ENCODE results near the gene ODR4. TPM values are rescaled to one million over a fixed set of nuclear protein-coding genes. Genes with fewer than 3 reads are reported as not detected.
A peak's percentile ranks its signal among the peaks of the same experiment; 100 is the strongest.

Gene ODR4
- total RNA-seq (2021; ENCODE audit: unreplicated experiment): 16.6 TPM
- 7.9 TPM for polyA plus RNA-seq (2012; ENCODE audit: insufficient read length)
- percentile 87 among the genes with signal in this experiment for Bru-seq, nascent RNA
- BruChase-seq, experiment 1, labeled RNA remaining after a 2-hour chase: percentile 86 among the genes with signal in this experiment
- BruChase-seq, experiment 2, labeled RNA remaining after a 6-hour chase: percentile 83 among the genes with signal in this experiment
- long read RNA-seq, transcript ODR4-201 (14 exons, 3,792 nt): major isoform, 21 of 43 reads
- long read RNA-seq, partial matches to known transcripts: 5 of 43 reads
- long read RNA-seq, other reads (novel, unspliced or antisense): 13 of 43 reads

- in situ Hi-C loops (cut with HindIII; ENCODE audit: low pct_unique_long_range_greater_than_20kb, low sequenced_read_pairs): no loop called here
- H3K4me3 ChIP-seq (ENCODE audit: low read depth in 2 of 2, low read length in 2 of 2): peak within 1 kb of the TSS; percentile 93 to 98
These were observed at the start of gene ODR4, which contains the start of gene TPR for GRCh38 chr1:186375152-186375928. TSS of gene ODR4 (plus strand) at chr1:186375838. CDS start at chr1:186379786, 3,948 bp downstream. TSS of gene TPR (minus strand) at chr1:186375253. CDS start at chr1:186375028, 225 bp downstream.

DNA sequence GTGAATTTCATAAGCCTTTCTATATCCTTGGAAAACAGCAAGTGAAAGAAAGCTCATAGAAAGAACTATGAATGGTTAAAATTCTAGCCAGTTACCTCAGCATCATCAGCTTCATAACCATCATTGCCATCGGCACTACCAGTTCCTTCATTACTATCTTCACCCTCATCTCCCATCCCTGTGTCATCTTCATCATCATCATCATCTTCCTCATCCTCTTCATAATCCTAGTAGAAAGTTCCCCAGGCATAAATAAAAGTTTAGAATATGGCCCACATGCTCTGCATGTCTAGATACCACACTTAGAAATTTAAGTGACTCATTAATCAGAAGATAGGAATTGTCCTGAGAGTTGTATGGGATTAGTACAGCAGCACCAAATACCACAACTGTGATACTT lies 49.6 kb upstream of the ODR4 start:
- TF ChIP-seq TCF7L2 (IDR thresholded peaks at IDR 0.05; ENCODE audit: low read depth, low read length) (no peak), POLR2AphosphoS5 (IDR thresholded peaks at IDR 0.05; ENCODE audit: low read depth, low read length) (no peak), SIN3A (IDR thresholded peaks at IDR 0.05; ENCODE audit: borderline replicate concordance, insufficient read depth, low read depth, low read length) (no peak)
- TF ChIP-seq, protein P1, sequence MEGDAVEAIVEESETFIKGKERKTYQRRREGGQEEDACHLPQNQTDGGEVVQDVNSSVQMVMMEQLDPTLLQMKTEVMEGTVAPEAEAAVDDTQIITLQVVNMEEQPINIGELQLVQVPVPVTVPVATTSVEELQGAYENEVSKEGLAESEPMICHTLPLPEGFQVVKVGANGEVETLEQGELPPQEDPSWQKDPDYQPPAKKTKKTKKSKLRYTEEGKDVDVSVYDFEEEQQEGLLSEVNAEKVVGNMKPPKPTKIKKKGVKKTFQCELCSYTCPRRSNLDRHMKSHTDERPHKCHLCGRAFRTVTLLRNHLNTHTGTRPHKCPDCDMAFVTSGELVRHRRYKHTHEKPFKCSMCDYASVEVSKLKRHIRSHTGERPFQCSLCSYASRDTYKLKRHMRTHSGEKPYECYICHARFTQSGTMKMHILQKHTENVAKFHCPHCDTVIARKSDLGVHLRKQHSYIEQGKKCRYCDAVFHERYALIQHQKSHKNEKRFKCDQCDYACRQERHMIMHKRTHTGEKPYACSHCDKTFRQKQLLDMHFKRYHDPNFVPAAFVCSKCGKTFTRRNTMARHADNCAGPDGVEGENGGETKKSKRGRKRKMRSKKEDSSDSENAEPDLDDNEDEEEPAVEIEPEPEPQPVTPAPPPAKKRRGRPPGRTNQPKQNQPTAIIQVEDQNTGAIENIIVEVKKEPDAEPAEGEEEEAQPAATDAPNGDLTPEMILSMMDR (IDR thresholded peaks at IDR 0.05): no peak
- TF ChIP-seq, protein P2, sequence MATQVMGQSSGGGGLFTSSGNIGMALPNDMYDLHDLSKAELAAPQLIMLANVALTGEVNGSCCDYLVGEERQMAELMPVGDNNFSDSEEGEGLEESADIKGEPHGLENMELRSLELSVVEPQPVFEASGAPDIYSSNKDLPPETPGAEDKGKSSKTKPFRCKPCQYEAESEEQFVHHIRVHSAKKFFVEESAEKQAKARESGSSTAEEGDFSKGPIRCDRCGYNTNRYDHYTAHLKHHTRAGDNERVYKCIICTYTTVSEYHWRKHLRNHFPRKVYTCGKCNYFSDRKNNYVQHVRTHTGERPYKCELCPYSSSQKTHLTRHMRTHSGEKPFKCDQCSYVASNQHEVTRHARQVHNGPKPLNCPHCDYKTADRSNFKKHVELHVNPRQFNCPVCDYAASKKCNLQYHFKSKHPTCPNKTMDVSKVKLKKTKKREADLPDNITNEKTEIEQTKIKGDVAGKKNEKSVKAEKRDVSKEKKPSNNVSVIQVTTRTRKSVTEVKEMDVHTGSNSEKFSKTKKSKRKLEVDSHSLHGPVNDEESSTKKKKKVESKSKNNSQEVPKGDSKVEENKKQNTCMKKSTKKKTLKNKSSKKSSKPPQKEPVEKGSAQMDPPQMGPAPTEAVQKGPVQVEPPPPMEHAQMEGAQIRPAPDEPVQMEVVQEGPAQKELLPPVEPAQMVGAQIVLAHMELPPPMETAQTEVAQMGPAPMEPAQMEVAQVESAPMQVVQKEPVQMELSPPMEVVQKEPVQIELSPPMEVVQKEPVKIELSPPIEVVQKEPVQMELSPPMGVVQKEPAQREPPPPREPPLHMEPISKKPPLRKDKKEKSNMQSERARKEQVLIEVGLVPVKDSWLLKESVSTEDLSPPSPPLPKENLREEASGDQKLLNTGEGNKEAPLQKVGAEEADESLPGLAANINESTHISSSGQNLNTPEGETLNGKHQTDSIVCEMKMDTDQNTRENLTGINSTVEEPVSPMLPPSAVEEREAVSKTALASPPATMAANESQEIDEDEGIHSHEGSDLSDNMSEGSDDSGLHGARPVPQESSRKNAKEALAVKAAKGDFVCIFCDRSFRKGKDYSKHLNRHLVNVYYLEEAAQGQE (IDR thresholded peaks at IDR 0.05; ENCODE audit: insufficient read depth in 1 of 2, low read depth in 2 of 2, low read length in 1 of 2): no peak
- DNase-seq (ENCODE audit: low read depth, low spot score) (no peak), ATAC-seq (no peak)
- H3K4me3 ChIP-seq (ENCODE audit: low read depth in 2 of 2, low read length in 2 of 2): no peak overlapping the region
- no peaks in the 10 kb centered on the region for H3K4me1 ChIP-seq (ENCODE audit: control insufficient read depth, insufficient read depth, low read length)
- H3K27me3 ChIP-seq (ENCODE audit: control insufficient read depth, insufficient read depth, low read length): no peaks in the 10 kb centered on the region
- ChIA-PET CTCF (no interaction called here), POLR2A (no interaction called here)
- no TSS peak for BruUV-seq (replicated peaks)
- no peaks in the 10 kb centered on the region for H3K9me3 ChIP-seq (ENCODE audit: control insufficient read depth, insufficient read depth, low read depth, low read length)
- H3K27ac ChIP-seq (ENCODE audit: low read length): no peak overlapping the region
- intact Hi-C loops (cut with micrococcal nuclease; ENCODE audit: unreplicated experiment): loop anchor here (5.0 kb wide), 1 partner anchor 41 kb away; no protein-coding TSS in a partner anchor
- H3K36me3 ChIP-seq (ENCODE audit: control insufficient read depth, insufficient read depth, low read length): peaks cover 76% of the 10 kb centered on the region
- in situ Hi-C loops (cut with HindIII; ENCODE audit: low pct_unique_long_range_greater_than_20kb, low sequenced_read_pairs): no loop called here

More at GRCh38 chr1:186375152-186375928, at the start of gene ODR4, which contains the start of gene TPR:
- POLR2A ChIA-PET: interaction anchor here (0.5 to 0.9 kb wide), 3 partner anchors 14 to 42 kb away, joined by 3 to 7 read pairs (median 3); no protein-coding TSS in a partner anchor
- TF ChIP-seq, protein P1 (IDR thresholded peaks at IDR 0.05): peak; percentile 98
- TF ChIP-seq TCF7L2 (IDR thresholded peaks at IDR 0.05; ENCODE audit: low read depth, low read length) (no peak), POLR2AphosphoS5 (IDR thresholded peaks at IDR 0.05; ENCODE audit: low read depth, low read length) (peak; percentile 80), SIN3A (IDR thresholded peaks at IDR 0.05; ENCODE audit: borderline replicate concordance, insufficient read depth, low read depth, low read length) (no peak; the same call in 1 of the 2 replicates)
- TF ChIP-seq, protein P2 (IDR thresholded peaks at IDR 0.05; ENCODE audit: insufficient read depth in 1 of 2, low read depth in 2 of 2, low read length in 1 of 2): 0 out of 4 replicates have a peak, but pooled peaks of 1 of the 2 experiments have one; percentile 18
- H3K27me3 ChIP-seq (ENCODE audit: control insufficient read depth, insufficient read depth, low read length): no peaks in the 10 kb centered on the region
- intact Hi-C loops (cut with micrococcal nuclease; ENCODE audit: unreplicated experiment): no loop called here
- CTCF ChIA-PET: interaction anchor here (0.6 to 1.0 kb wide), 7 partner anchors 12 to 107 kb away, joined by 3 to 6 read pairs (median 3); no protein-coding TSS in a partner anchor
- no TSS peak for BruUV-seq (replicated peaks)
- no peaks in the 10 kb centered on the region for H3K9me3 ChIP-seq (ENCODE audit: control insufficient read depth, insufficient read depth, low read depth, low read length)
- H3K36me3 ChIP-seq (ENCODE audit: control insufficient read depth, insufficient read depth, low read length): peaks cover 47% of the 10 kb centered on the region
- H3K4me1 ChIP-seq (ENCODE audit: control insufficient read depth, insufficient read depth, low read length): peaks cover 13% of the 10 kb centered on the region
- ATAC-seq (peak; percentile 97), DNase-seq (ENCODE audit: low read depth, low spot score) (peak; percentile 95)
- peak within 1 kb of the TSS; percentile 98 for H3K27ac ChIP-seq (ENCODE audit: low read length)
